ENCODE measurements around the gene TEX14.

DNA sequence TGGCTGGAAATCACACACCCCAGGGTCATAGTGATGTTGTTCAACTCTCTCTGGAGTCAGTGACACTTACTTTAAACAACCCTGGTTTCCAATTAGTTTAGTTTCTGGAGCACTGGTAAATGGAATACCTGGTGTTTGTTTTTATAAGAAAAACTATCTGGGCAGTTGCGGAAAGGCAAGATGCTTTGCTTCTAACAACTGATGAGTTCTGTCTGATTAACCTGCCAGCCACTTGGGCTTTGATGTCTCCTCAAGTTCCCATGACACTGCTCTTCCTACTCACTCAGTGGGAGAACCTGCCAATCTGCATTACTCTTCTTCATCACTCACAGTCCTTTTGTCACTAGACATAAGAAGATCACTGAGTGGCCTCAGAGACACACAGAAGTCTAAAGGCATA lies 98.7 kb downstream of the TEX14 start:
- TF ChIP-seq ZNF384 (IDR thresholded peaks at IDR 0.05) (no peak), CTBP1 (IDR thresholded peaks at IDR 0.05; ENCODE audit: borderline replicate concordance) (no peak), TARDBP (IDR thresholded peaks at IDR 0.05) (no peak), SP1 (IDR thresholded peaks at IDR 0.05) (no peak), SUZ12 (IDR thresholded peaks at IDR 0.05) (no peak), ELF4 (IDR thresholded peaks at IDR 0.05) (no peak), LEF1 (IDR thresholded peaks at IDR 0.05; ENCODE audit: borderline replicate concordance) (no peak), FOXM1 (IDR thresholded peaks at IDR 0.05; ENCODE audit: borderline replicate concordance) (no peak), NFRKB (IDR thresholded peaks at IDR 0.05) (no peak), L3MBTL2 (conservative IDR thresholded peaks at IDR 0.05) (no peak)

Measured in HEK293T (cell line).